Loucy (cell line): ENCODE data around the gene SOCS2.

Experiments
- H2AFZ ChIP-seq: fragments of 200-600 bp; sonication (generic); 2 replicates; pipeline ENCODE4 v1.6.0; 2016; ENCODE audit warnings: antibody characterized with exemption, mild to moderate bottlenecking, low read length, moderate library complexity
- H3F3A ChIP-seq: fragments of 200-600 bp; 2 replicates; pipeline ENCODE4 v1.6.0; 2016; ENCODE audit warnings: antibody characterized with exemption, low read depth, mild to moderate bottlenecking
- H3K27me3 ChIP-seq: fragments of 200-600 bp; sonication (generic); 2 replicates; pipeline ENCODE4 v1.6.1; 2014; ENCODE audit warnings: low read length, mild to moderate bottlenecking; ENCODE audit not compliant: insufficient read depth, poor library complexity, severe bottlenecking
- H3K36me3 ChIP-seq: fragments of 200-600 bp; sonication (generic); 2 replicates; pipeline ENCODE4 v1.6.1; 2016; ENCODE audit warnings: low read length; ENCODE audit not compliant: insufficient read depth
- H3K4me1 ChIP-seq: fragments of 200-600 bp; sonication (generic); 2 replicates; pipeline ENCODE4 v1.5.1; 2014; ENCODE audit warnings: low read length, mild to moderate bottlenecking; ENCODE audit not compliant: insufficient read depth, poor library complexity, severe bottlenecking
- H3K4me2 ChIP-seq: fragments of 200-600 bp; sonication (generic); 2 replicates; pipeline ENCODE4 v1.6.0; 2014; ENCODE audit warnings: antibody characterized with exemption, low read length, low read depth, mild to moderate bottlenecking; ENCODE audit not compliant: poor library complexity, severe bottlenecking
- H3K4me3 ChIP-seq: fragments of 200-600 bp; sonication (generic); 2 replicates; pipeline ENCODE4 v1.5.1; 2014; ENCODE audit warnings: low read length, mild to moderate bottlenecking, mixed read lengths; ENCODE audit not compliant: poor library complexity, severe bottlenecking
- H3K79me2 ChIP-seq: fragments of 200-600 bp; sonication (generic); 2 replicates; pipeline ENCODE4 v1.6.1; 2014; ENCODE audit warnings: low read length; ENCODE audit not compliant: insufficient read depth
- H3K9ac ChIP-seq: fragments of 200-600 bp; sonication (generic); 2 replicates; pipeline ENCODE4 v1.6.0; 2014; ENCODE audit warnings: mild to moderate bottlenecking, low read depth, low read length, moderate library complexity; ENCODE audit not compliant: poor library complexity, severe bottlenecking
- H3K9me2 ChIP-seq: fragments of 200-600 bp; sonication (generic); replicated peaks from 2 replicates; pipeline ENCODE4 v1.6.1; 2016; ENCODE audit warnings: low read depth, low read length, mixed read lengths
- H3K9me3 ChIP-seq: fragments of 200-600 bp; sonication (generic); 2 replicates; pipeline ENCODE4 v1.6.1; 2014; ENCODE audit warnings: mild to moderate bottlenecking, antibody characterized with exemption, low read length, low read depth; ENCODE audit not compliant: insufficient read depth
- H4K20me1 ChIP-seq: fragments of 200-600 bp; sonication (generic); 2 replicates; pipeline ENCODE4 v1.6.0; 2014; ENCODE audit warnings: antibody characterized with exemption, low read length, mild to moderate bottlenecking; ENCODE audit not compliant: insufficient read depth, poor library complexity, severe bottlenecking
- EZH2phosphoT487 ChIP-seq: fragments of 200-600 bp; IDR thresholded peaks from 2 replicates; pipeline ENCODE4 v1.6.1; 2018; ENCODE audit warnings: antibody characterized with exemption, mild to moderate bottlenecking, moderate library complexity, borderline replicate concordance
- TF ChIP-seq, protein P1 (sequence below): fragments of 200-600 bp; sonication (generic); conservative IDR thresholded peaks from 2 replicates; pipeline ENCODE4 v1.5.1; 2014; ENCODE audit warnings: mild to moderate bottlenecking, antibody characterized with exemption, low read length

The SOCS2 gene

GRCh38 chr12:93568091-93568490 is 4.4 kb upstream of the SOCS2 start:
- Histone ChIP-seq H3K79me2 (no peaks in the 10 kb centered on the region), H2AFZ (no peak overlapping the region), H3F3A (no peaks in the 10 kb centered on the region), H4K20me1 (no peaks in the 10 kb centered on the region), H3K9me2 (no peaks in the 10 kb centered on the region), H3K9me3 (no peaks in the 10 kb centered on the region), H3K27me3 (peaks cover 13% of the 10 kb centered on the region), H3K9ac (no peak overlapping the region), H3K4me3 (no peak overlapping the region), H3K4me1 (peaks cover 4% of the 10 kb centered on the region), H3K4me2 (no peak overlapping the region), H3K36me3 (no peaks in the 10 kb centered on the region)
- TF ChIP-seq EZH2phosphoT487 = no peak
- TF ChIP-seq, protein P1, sequence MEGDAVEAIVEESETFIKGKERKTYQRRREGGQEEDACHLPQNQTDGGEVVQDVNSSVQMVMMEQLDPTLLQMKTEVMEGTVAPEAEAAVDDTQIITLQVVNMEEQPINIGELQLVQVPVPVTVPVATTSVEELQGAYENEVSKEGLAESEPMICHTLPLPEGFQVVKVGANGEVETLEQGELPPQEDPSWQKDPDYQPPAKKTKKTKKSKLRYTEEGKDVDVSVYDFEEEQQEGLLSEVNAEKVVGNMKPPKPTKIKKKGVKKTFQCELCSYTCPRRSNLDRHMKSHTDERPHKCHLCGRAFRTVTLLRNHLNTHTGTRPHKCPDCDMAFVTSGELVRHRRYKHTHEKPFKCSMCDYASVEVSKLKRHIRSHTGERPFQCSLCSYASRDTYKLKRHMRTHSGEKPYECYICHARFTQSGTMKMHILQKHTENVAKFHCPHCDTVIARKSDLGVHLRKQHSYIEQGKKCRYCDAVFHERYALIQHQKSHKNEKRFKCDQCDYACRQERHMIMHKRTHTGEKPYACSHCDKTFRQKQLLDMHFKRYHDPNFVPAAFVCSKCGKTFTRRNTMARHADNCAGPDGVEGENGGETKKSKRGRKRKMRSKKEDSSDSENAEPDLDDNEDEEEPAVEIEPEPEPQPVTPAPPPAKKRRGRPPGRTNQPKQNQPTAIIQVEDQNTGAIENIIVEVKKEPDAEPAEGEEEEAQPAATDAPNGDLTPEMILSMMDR = no peak

DNA sequence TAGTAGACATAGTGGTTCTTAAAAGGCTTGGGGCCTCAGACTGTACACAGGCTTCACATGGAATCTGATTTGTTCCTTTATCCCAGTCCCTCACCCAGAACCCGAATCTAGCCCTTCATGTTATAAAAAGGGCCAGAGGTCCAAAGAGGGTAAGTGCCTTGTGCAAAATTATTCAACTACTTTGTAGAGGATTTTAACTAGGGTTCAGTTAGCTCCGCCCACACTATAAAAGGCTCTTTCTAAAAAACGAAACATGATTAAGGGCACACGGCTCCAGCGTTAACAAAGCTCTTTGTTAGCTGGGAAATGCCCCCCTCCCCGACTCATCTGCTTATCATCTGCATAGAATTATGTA is 3.2 kb upstream of the SOCS2 start:
- Histone ChIP-seq H4K20me1 (no peaks in the 10 kb centered on the region), H3K4me2 (peak overlapping the region; percentile 97), H3K4me1 (peaks cover 4% of the 10 kb centered on the region), H3K79me2 (no peaks in the 10 kb centered on the region), H3K4me3 (peak overlapping the region; percentile 81), H3K9ac (no peak overlapping the region), H3K9me2 (no peaks in the 10 kb centered on the region), H2AFZ (peak overlapping the region; percentile 80), H3K27me3 (peaks cover 25% of the 10 kb centered on the region), H3F3A (no peaks in the 10 kb centered on the region), H3K36me3 (no peaks in the 10 kb centered on the region), H3K9me3 (no peaks in the 10 kb centered on the region)
- TF ChIP-seq, protein P1 = no peak
- TF ChIP-seq EZH2phosphoT487 = no peak

DNA sequence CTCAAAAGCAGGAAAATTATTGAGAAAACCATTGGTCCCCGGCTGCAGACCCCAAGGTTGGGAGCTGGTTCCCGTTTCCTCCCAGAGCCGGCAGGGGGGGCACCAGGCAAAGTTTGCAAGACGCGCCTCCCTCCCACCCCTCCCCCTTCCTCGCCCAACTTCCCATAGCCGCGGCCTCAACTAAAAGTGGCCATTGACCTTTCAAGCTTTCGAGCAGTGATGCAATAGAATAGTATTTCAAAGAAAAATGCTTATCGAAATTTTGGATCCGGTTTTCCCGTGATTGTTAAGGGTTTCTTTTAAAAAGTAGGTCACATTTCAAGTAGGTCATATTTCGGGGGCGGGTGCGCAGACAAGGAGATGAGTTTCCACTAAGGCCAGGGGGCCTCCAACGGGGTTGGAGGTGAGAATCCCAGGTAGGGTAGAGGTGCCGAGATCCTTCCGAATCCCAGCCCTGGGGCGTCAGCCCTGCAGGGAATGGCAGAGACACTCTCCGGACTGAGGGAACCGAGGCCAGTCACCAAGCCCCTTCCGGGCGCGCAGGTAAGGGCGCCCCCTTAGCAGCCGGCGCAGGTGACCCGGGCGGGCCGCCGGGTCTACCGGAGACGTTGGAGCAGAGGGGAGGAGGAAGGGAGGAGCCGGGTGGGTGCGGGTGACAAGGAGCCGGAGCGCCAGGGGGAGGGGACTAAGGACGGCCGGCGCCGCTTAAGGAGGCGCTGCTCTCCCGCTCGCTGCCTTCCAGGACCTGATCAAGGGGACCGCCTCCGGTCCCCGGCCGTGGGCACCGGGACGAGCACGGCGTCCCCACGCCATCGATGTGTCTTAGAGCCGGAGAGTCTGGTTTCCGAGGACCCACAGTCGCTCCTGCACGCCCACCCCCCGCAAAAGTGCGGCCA is 2.6 kb upstream of the SOCS2 start:
- H3K79me2 ChIP-seq = no peaks in the 10 kb centered on the region
- no peaks in the 10 kb centered on the region for H3K36me3 ChIP-seq
- peak overlapping the region; percentile 56 for H3K9ac ChIP-seq
- no peaks in the 10 kb centered on the region for H3K9me2 ChIP-seq
- H3K4me1 ChIP-seq = peaks cover 4% of the 10 kb centered on the region
- H2AFZ ChIP-seq = peak overlapping the region; percentile 92
- TF ChIP-seq, protein P1 = peak; percentile 74
- no peak for TF ChIP-seq EZH2phosphoT487
- H3F3A ChIP-seq = no peaks in the 10 kb centered on the region
- peak overlapping the region; percentile 97 for H3K4me2 ChIP-seq
- no peaks in the 10 kb centered on the region for H4K20me1 ChIP-seq
- peaks cover 30% of the 10 kb centered on the region for H3K27me3 ChIP-seq
- peak overlapping the region; percentile 81 for H3K4me3 ChIP-seq
- H3K9me3 ChIP-seq = no peaks in the 10 kb centered on the region
